HFF-Myc (cell line): Measurements from ENCODE around the gene ZNF862.

Experiments used
- DNase-seq: peaks from one replicate; pipeline ENCODE4 v3.0.0-alpha.2; 2011; ENCODE audit warnings: low read depth; ENCODE audit errors: extremely low read depth
- H3K4me3 ChIP-seq: replicated peaks from 2 replicates; pipeline ENCODE4 v1.5.1; 2011; ENCODE audit warnings: low read depth, mild to moderate bottlenecking, control low read depth, low read length
- CTCF ChIP-seq: IDR thresholded peaks from 2 replicates; pipeline ENCODE4 v1.5.1; 2012; ENCODE audit warnings: mild to moderate bottlenecking, low read depth, low read length, control low read depth; ENCODE audit errors: missing control alignments

Gene ZNF862

GRCh38 chr7:149819141-149819960 lies 18.8 kb upstream of the ZNF862 start:
- H3K4me3 ChIP-seq = no peak overlapping the region
- no peak for TF ChIP-seq CTCF
- no peak for DNase-seq

- no peak for DNase-seq
- H3K4me3 ChIP-seq = no peak overlapping the region
- no peak for TF ChIP-seq CTCF
These were observed 18.2 kb upstream of the ZNF862 start for GRCh38 chr7:149819961-149820340.

GRCh38 chr7:149820622-149821190 lies 17.5 kb upstream of the ZNF862 start:
- no peak for DNase-seq
- H3K4me3 ChIP-seq = no peak overlapping the region
- TF ChIP-seq CTCF = no peak

GRCh38 chr7:149821191-149822148 lies 16.7 kb upstream of the ZNF862 start:
- no peak overlapping the region for H3K4me3 ChIP-seq
- no peak for TF ChIP-seq CTCF
- no peak for DNase-seq

GRCh38 chr7:149822353-149822943 lies 15.7 kb upstream of the ZNF862 start:
- no peak for DNase-seq
- H3K4me3 ChIP-seq = no peak overlapping the region
- TF ChIP-seq CTCF = no peak

GRCh38 chr7:149823191-149823630 lies 15.0 kb upstream of the ZNF862 start:
- no peak overlapping the region for H3K4me3 ChIP-seq
- no peak for TF ChIP-seq CTCF
- DNase-seq = no peak
